GM12872 (cell line): ENCODE measurements around the gene ABHD4.

Experiments
- CTCF ChIP-seq: IDR thresholded peaks from 3 replicates; pipeline ENCODE4 v1.5.1; 2011; ENCODE audit warnings: low read depth, mild to moderate bottlenecking, low read length, moderate library complexity; ENCODE audit not compliant: insufficient read depth

Gene ABHD4

GRCh38 chr14:22565391-22565945 lies 32.6 kb upstream of the ABHD4 start:
- TF ChIP-seq CTCF: no peak

- TF ChIP-seq CTCF: no peak
Measured at GRCh38 chr14:22566845-22567244, 31.3 kb upstream of the ABHD4 start.

- TF ChIP-seq CTCF: no peak
Measured at GRCh38 chr14:22567437-22567836, 30.7 kb upstream of the ABHD4 start.

- TF ChIP-seq CTCF: no peak
Measured at GRCh38 chr14:22569106-22569736, 28.9 kb upstream of the ABHD4 start.

- no peak for TF ChIP-seq CTCF
Measured at GRCh38 chr14:22569737-22570131, 28.4 kb upstream of the ABHD4 start.

- TF ChIP-seq CTCF: peak; percentile 98
Measured at GRCh38 chr14:22570132-22570949, 27.8 kb upstream of the ABHD4 start.

GRCh38 chr14:22572562-22573058 lies 25.5 kb upstream of the ABHD4 start:
- TF ChIP-seq CTCF: no peak
